ENCODE results near the gene RNU7-1.

DNA sequence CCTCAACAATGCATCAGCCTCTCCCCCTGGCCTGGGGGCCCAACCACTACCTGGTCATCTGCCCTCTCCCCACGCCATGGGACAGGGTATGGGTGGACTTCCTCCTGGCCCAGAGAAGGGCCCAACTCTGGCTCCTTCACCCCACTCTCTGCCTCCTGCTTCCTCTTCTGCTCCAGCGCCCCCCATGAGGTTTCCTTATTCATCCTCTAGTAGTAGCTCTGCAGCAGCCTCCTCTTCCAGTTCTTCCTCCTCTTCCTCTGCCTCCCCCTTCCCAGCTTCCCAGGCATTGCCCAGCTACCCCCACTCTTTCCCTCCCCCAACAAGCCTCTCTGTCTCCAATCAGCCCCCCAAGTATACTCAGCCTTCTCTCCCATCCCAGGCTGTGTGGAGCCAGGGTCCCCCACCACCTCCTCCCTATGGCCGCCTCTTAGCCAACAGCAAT is 7.4 kb upstream of the RNU7-1 start:
- TF ChIP-seq, protein P1, sequence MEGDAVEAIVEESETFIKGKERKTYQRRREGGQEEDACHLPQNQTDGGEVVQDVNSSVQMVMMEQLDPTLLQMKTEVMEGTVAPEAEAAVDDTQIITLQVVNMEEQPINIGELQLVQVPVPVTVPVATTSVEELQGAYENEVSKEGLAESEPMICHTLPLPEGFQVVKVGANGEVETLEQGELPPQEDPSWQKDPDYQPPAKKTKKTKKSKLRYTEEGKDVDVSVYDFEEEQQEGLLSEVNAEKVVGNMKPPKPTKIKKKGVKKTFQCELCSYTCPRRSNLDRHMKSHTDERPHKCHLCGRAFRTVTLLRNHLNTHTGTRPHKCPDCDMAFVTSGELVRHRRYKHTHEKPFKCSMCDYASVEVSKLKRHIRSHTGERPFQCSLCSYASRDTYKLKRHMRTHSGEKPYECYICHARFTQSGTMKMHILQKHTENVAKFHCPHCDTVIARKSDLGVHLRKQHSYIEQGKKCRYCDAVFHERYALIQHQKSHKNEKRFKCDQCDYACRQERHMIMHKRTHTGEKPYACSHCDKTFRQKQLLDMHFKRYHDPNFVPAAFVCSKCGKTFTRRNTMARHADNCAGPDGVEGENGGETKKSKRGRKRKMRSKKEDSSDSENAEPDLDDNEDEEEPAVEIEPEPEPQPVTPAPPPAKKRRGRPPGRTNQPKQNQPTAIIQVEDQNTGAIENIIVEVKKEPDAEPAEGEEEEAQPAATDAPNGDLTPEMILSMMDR (IDR thresholded peaks at IDR 0.05; ENCODE audit: borderline replicate concordance, extremely low read depth, low read length, poor library complexity, severe bottlenecking), result no peak
- no peak for TF ChIP-seq EZH2 (IDR thresholded peaks at IDR 0.05; ENCODE audit: borderline replicate concordance, low read depth, low read length, severe bottlenecking)
